ENCODE measurements around the gene RFNG.
"Not testable (repeated sequence)": the region's sequence is repeated elsewhere in the genome, so short reads cannot be mapped to it uniquely, and the experiment has no call there.

RFNG gene

DNA sequence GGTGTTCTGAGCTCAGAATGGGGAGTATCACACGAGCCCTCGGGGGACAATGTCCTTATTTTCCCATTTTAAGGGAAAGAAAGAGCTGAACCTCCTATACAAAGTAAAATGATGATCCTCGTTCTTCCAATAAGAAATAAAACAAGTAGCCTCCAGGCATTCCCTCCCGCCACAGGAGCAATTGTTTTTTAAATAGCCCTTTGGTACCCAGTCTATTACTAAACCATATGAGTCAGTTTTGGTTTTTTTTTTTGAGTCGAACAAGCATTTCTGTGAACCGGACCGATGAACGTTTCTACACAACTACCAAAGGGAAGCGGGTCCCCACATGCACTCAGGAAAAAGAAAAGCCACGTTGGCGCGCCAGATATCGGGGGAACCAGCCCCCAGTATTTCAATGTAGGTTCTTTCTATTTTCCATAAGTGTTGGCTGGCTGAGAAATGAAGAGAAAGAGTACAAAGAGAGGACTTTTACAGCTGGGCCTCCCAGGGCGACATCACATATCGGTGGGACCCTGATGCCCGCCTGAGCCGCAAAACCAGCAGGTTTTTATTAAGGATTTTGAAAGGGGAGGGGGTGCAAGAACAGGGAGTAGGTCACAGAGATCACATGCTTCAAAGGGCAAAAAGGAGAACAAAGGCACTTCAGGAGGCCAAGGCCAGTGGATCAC lies 10.3 kb downstream of the RFNG start:
- no peak for DNase-seq

DNA sequence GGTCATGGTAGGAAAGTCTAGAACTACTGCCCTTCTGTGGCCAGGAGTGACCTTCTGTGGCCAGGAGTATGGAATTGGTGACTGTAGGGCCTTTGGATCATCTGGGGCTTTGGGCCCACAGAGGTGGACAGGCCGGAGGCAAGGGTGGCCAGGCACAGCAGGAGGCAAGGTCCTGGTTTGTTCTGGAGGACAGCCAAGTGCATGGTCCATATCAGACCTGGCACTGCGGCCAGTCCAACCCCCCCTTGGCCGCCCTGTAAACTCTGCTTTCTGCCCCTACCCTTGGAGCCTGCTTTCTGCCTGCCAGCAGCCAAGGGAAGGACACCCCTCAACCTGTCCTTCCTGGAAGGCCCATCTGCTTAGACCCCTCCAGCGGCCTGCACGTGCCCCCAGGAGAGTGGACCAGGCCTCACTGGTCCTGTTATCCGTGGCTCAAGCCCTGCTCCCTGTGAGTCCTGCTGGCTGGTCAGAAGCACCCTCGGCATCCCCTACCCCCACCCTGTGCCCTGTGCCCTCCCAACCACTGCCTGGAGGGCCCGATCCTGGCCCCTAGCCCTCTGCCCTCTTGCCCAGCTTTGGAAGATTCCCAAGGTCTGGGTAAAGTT lies 11.8 kb downstream of the RFNG start:
- no peak for DNase-seq

DNA sequence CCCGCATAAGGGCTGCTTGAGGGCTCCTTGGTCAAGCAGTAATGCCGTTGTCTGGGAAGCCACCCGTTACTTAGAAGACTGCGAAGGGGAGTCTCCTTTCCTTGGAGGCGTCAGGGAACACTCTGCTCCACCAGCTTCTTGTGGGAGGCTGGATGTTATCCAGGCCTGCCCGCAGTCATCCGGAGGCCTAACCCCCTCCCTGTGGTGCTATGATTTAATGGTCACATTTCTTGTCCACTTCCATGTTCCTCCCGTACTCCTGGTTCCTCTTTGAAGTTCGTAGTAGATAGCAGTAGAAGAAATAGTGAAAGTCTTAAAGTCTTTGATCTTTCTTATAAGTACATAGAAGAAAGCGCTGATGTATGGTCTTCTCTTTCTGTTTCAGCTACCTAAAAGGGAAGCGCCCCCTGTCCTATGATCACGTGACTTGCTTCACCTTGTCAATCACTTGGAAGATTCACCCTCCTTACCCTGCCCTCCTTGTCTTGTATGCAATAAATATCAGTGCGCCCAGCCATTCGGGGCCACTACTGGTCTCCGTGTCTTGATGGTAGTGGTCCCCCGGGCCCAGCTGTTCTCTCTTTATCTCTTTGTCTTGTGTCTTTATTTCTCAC lies 12.7 kb downstream of the RFNG start:
- not testable (repeated sequence) for DNase-seq

DNA sequence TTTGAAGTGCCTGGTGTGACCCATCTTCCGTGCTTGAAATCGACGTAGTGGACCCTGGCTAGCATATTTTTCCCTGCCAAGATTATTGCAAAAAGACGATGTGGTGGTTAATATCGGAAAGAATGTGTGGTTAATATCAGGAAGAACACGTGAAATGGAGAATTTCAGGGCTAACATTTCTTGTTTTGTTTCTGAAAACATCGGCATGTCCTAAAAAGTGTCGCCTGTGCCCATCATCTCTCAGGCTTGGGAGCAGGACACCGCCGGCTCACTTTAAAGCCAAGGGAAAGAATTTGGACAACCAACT lies 13.8 kb downstream of the RFNG start:
- DNase-seq, result no peak

DNA sequence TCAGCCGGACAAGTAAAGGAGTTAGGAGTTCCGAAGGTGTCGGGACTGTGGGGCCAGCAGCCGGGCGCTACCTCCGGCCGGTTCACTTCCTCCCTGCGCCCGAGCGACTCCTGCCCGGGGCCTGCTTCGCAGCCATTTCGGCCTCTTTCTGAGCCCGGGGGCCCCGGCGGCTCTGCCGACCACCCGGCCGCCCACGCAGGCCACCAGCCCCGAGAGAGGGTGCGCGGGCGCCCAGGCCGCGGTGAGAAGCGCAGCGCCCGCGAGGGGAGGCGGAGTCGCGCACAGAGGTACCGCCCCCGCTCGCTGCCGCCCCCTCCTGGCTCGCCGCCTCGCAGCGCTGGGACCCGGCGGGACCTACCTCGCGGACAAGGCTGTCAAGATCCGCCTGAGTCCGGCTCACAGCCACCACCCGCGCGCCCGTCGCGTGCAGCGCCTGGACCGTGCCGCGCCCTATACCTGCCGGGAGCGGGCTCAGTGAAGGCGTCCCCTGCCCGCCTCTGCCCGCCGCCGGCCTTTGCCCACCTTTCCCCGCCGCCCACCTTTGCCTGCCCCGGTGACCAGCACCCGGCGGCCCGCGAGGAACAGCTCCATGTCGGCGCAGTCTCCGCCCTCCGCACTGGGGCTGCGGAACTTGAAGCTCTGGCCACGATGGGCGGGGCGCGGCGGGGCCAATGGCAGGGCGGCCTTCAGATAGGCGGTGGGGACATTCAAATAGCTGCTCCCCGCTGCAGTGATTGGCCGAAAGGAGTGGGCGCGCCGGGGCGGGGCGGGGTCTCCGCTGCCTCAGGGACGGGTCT lies 14.3 kb downstream of the RFNG start, which contains the start of gene DCXR:
TSS of gene DCXR (minus strand) at position 606 of the 797 bp plus-strand sequence. CDS start at position 591, 15 bp downstream.
- peak; percentile 94 for DNase-seq

DNA sequence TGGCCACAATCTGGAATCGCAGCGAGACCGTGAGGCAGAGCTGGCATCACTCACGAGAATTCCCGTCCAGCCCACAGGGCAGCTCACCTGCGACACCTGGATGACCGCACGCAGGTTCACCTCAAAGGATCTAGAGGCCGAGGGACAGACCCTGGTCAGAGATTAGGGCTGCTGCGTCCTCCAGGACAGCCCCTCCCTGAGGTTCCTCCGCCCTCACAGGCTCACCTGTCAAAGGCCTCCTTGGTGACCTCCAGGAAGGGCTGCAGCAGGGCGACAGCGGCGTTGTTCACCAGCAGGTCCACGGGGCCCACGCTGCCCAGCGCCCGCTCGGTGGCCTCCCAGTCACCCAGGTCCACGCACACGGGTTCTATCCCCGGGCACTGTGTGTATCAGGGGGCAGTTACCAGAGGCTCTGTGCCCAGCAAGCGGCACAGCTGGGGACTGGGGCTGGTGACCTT lies 14.9 kb downstream of the RFNG start:
- no peak for DNase-seq

DNA sequence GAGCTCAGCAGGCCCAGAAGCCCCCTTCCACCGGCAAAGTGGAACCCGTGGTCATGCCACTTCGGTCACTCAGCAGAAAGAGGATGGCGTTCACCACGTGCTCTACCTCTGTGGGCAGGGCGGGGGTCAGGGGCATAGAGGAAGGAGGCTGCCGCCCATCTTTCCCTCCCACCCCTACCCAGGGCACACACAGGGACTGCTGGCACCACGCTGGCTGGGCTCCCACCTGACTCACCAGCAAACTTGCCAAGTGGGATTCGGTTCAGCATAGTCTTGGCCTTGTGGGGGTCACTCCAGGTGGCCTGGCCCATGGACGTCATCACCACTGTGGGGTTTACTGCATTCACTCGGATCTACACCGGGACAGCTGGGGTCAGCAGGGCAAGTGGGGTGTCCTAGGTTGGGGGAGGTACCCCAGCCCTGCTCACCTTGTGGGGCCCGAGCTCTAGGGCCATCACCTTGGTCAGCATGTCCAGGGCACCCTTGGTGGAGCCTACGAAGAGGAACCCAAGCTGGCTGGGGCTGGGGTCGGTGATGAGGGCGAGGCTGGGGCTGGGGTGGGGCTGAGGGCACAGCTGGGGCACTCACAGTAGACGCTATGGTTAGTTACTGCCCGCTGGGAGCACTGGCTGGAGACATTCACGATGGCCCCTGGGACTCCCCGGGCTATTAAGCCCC lies 15.5 kb downstream of the RFNG start:
- DNase-seq, result no peak

DNA sequence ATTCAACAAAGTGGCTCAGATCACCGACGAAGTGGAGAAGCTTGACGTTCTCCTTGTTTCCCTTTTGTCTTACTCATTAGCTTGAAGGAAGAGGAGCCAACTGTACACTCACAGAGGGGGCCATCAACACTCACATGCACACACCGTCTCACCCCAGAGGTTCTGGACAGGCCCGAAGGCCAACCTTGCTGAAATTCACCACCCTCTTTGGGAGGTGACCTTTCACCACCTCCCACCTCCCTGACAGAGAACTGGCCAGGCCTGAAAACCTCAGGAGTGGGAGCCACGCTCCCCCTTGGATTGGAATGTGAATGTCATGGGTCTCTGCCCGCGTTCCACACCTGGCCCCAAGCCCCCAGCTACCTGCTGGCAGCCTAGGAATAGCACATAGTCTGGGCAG lies 16.1 kb downstream of the RFNG start:
- DNase-seq, result no peak

DNA sequence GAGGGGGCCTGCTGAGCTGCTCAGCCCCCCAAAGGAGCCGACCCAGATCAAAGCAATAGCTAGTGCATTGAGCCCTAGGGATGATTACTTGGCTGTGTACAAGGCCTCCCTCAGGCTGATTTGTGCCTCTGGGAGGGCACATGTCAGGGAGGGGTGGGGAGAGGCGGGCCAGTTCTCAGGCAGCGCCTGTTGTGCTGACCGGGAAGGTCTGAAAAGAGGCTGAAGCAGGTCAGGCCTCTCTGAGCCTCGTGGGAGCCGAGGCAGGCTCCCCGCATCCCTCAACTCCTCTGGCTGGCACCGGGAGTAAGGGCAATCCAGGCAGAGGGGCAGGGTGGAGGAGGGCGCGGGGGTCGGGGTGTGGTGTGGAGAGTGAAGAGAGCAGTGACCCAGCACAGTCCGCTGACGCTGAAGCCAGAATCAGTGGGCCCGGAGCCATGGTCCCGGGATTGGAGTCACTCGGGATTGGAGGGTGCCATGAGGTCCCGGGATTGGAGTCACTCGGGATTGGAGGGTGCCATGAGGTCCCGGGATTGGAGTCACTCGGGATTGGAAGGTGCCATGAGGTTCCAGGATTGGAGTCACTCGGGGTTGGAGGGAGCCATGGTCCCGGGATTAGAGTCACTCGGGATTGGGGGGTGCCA lies 17.1 kb downstream of the RFNG start:
- DNase-seq, result no peak

DNA sequence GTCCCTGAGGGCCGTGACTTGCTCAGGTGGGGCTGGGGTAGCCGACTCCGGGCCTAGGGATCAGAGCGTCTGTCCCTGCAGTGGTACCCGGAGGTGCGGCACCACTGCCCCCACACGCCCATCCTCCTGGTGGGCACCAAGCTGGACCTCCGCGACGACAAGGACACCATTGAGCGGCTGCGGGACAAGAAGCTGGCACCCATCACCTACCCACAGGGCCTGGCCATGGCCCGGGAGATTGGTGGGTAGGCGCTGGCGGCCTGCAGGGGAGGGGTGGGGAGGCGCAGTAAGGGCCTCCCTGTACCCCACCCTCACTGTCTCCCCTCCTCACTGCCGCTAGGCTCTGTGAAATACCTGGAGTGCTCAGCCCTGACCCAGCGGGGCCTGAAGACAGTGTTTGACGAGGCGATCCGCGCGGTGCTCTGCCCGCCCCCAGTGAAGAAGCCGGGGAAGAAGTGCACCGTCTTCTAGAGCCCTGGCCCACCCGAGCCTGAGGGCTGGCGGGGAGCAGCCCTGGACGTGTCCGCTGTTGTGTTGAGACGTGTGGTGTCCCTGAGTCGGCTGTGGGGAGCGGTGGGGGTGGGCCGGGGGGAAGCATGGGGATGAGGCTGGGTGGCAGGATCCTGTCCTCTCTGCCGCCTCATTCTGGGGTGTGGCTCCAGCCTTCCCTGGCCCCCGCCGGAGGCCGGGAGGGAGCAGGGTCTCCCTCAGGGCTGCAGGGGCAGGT lies 18.1 kb downstream of the RFNG start:
- DNase-seq, result no peak

DNA sequence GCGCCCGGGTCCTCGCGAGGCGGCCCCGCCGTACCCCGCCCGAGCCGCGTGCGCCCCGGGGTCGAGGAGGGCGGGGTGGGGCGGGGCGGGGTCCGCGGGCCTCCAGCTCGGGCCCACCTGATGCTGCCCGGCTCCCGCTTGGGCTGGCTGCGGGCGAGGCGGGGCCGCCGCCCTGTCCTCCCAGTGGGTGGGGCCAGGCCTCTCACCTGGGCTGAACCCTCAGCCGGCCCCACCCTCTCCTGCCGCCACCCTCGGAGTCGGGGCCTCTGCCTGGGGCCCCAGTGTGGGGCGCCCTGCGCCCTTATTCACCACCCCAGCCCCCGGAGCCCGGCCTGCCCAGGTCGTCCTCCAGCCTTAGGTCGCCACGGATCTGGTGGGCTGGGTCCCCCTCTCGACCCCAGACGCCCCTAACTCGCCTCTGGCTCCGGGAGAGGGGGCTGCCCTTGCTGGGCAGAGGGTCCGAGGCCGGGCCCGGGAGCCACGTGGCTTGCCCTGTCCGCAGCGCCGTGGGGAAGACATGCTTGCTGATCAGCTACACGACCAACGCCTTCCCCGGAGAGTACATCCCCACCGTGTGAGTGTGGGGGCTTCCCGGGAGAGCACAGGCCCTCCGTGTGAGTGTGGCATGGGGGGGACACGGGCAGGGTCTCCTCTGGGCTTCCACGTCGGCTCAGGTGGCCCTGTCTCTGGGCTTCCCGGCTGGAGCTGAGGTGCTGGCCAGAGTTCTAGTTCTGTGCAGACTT lies 19.6 kb downstream of the RFNG start:
- DNase-seq, result peak; percentile 41

DNA sequence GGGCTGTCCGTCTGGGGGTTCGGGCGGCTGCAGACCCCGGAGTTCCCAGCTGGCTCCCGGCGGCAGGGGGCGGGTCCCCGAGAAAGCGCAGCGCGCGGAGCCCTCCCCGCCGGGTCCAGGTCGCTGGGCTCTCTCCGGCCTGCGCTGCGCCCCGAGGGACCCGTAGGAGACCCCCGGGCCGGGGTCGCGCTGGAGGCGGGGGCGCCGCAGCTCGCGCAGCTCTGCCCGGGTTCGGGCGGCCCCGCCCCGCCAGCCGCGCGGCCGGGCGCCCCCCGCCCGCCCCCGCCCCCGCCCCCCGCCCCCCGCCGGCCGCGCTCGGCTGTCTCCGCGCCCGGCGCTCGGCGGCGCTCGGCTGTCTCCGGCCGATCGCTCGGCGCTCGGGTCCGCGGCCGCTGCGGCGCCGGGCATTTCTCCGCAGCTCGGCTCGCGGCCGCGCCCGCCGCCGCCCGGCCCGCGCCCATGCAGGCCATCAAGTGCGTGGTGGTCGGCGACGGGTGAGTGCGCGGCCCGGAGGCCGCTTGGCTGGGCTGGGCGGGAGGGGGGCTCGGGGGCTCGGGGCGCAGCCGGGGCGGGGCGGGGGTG lies 20.2 kb downstream of the RFNG start, which contains the start of gene RAC3:
TSS of gene RAC3 (plus strand) at position 376 of the 582 bp plus-strand sequence. CDS start at position 460, 84 bp downstream.
- peak; percentile 18 for DNase-seq

DNA sequence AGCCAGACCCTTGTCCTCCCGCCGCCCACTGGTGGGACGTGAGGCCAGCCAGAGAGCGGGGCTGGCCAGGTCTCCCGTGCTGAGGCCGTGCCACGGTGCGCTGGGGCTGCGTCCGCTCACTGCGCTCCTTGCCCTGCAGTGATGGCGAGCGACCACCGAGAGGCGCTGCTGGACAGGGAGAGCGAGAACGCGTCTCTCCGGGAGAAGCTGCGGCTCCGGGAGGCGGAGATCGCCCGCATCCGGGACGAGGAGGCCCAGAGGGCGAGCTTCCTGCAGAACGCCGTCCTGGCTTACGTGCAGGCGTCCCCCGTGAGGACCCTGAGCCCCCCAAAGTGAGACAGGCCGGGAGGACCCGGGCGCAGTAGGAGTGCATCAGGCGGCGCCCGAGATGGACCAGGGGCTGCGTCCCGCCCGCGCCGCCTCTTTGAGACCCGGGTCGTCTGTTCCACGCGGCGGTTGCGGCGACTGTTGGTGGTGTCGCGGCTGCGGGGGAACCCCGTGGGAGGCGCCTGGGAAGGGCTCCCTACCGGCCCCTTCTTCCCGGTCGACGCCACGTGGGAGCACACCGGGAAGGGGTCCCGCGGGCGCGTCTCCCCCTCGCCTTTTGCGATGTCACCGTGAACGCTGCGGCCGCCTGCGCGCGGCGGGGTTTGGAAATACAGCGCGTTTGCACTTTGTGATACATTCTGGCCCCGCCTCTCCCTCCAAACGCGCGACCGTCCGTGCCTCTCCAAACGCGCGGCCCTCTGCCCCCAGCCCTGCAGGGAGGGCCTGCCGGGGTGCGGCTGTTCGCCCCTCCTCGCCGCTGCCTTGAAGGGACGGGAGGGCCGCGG lies 20.9 kb downstream of the RFNG start:
- DNase-seq, result peak; percentile 79

DNA sequence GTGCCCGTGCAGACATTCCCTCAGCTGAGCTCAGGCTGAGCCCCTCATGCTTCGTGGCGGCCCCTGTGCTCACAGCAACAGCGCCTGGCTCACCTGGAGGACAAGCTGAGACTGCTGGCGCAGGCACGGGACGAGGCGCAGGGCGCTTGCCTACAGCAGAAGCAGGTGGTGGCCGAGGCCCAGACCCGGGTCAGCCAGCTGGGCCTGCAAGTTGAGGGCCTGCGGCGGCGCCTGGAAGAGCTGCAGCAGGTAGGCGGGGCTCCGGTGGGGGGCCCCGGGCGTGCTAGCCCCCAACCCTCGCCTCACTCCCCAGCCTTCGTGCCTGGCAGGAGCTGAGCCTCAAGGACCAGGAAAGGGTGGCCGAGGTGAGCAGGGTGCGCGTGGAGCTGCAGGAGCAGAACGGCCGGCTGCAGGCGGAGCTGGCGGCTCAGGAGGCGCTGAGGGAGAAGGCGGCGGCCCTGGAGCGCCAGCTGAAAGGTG lies 21.6 kb downstream of the RFNG start:
- no peak for DNase-seq

DNA sequence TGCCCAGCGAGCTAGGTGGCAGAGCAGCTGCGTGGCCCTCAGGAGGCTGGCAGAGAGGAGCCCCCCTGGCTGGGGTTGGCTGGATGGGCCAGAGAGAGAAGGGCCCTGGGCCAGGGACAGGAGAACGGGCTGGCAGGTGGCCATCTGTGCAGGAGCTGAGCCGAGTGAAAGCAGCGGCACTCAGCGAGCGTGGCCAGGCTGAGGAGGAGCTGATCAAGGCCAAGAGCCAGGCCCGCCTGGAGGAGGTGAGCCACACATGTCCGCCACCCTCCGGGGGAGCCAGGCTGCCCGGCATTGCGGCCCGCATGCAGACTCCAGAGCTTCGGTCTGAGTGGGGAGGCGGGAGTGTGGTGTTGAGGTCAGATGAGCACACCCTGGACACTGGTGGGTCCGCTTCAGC lies 22.2 kb downstream of the RFNG start:
- DNase-seq, result no peak

DNA sequence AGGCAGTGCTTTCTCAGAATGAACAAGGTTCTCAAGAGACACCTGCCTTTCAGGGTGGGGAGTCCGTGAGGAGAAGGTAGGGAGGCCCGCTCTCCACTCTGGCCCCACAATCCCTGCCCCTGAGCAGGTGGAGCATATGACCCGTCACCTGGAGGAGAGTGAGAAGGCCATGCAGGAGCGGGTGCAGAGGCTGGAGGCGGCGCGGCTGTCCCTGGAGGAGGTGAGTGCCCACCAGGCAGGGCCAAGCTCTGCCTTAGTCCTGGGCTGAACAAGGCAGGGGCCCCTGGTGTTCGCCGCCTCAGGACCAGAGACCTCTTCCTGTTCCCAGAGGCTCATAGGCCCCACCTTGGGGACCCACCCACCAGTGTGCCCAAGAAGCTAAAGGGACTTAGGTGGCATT lies 22.6 kb downstream of the RFNG start:
- DNase-seq, result no peak

DNA sequence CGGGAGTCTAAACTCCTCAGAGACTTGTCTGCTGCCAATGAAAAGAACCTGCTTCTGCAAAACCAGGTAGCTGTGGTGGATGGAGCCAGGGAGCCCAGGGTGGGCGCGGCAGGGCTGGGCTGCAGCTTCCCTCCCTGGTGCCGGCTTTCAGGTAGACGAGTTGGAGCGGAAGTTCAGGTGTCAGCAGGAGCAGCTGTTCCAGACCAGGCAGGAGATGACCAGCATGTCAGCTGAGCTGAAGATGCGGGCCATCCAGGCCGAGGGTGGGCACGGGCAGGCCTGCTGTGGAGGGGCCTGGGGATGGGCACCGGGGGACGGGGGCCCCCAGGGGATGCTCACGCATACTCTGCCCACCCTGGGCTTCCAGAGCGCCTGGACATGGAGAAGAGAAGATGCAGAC lies 23.4 kb downstream of the RFNG start:
- no peak for DNase-seq

DNA sequence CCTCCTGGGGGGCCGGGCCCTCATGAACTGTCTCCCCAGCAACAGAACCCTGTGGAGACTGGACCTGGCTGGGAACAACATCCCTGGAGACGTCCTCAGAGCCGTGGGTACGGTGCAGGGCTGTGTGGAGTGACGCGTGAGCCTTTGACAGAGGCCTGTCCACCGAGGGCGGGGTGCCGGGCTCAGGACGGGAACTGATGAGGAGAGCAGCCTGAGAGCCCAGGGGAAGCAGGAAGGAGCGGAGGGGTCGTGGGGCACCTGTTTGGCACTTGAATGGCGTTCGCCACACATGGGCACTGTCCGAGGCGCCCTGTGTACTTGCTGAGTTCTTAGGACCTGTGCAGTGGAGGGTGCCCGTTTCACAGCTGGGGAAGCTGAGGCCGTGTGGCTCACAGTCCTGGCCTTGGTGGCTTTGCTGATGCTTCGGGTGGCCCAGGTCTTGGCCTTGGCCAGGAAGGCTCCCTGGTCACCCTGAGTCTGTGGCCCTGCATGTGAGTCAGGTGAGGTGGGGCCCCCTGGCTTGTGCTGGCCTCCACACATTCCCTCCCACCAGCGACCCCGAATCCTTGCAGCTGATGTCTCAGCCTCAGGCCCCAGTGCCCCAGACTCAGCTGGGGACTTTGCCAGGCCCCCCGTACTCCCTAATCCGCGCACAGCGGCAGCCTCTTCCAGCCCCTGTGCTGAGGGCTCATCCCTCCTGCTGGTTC lies 26.1 kb downstream of the RFNG start:
- DNase-seq, result no peak

DNA sequence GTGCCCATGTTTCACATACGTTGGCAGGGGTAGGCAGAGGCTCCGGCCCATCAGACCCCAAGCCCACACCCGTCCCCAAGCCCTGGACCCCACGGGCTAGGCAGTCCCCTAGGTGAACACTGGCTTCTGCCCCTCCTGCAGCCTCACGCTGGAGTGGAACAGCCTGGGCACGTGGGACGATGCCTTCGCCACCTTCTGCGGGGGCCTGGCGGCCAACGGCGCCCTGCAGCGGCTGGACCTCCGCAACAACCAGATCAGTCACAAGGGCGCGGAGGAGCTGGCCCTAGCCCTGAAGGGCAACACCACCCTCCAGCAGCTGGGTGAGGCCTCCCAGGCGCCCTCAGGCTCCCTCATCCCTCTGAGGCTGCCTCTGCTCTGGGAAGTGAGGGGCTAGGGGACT lies 26.8 kb downstream of the RFNG start:
- DNase-seq, result no peak
